HL-60 (cell line): Measurements from ENCODE around the gene FBXO17.

Source experiments
- DNase-seq, 2 experiments: peaks; one replicate each; pipeline ENCODE4 v3.0.0-alpha.2; 2010 to 2020; ENCODE audit warnings: low read depth in 1 of 2, low spot score in 1 of 2
- H3K27ac ChIP-seq: fragments of 250-450 bp; sonication (Bioruptor Pico); replicated peaks from 2 replicates; pipeline ENCODE4 v1.5.1; 2020; ENCODE audit warnings: mild to moderate bottlenecking, moderate library complexity
- H3K27me3 ChIP-seq: fragments of 250-450 bp; sonication (Bioruptor Pico); 2 replicates; pipeline ENCODE4 v1.5.1; 2021; ENCODE audit warnings: mild to moderate bottlenecking, moderate library complexity; ENCODE audit not compliant: insufficient read depth, poor library complexity, severe bottlenecking
- H3K4me3 ChIP-seq: replicated peaks from 2 replicates; pipeline ENCODE4 v1.5.1; 2011; ENCODE audit warnings: mild to moderate bottlenecking, control low read depth, low read length; ENCODE audit not compliant: insufficient read depth
- CTCF ChIP-seq: IDR thresholded peaks from one replicate; pipeline ENCODE4 v1.5.1; 2011; ENCODE audit warnings: low read length, control low read depth, inconsistent platforms; ENCODE audit not compliant: insufficient read depth
- GABPA ChIP-seq: IDR thresholded peaks from 2 replicates; pipeline ENCODE4 v1.6.1; 2012; ENCODE audit warnings: low read depth
- POLR2AphosphoS5 ChIP-seq: IDR thresholded peaks from 2 replicates; pipeline ENCODE4 v1.6.1; 2012; ENCODE audit warnings: low read depth
- REST ChIP-seq: IDR thresholded peaks from 2 replicates; pipeline ENCODE4 v1.6.1; 2012; ENCODE audit warnings: low read depth; ENCODE audit not compliant: insufficient replicate concordance
- SPI1 ChIP-seq: IDR thresholded peaks from 2 replicates; pipeline ENCODE4 v1.6.1; 2012; ENCODE audit warnings: low read depth, mild to moderate bottlenecking, borderline replicate concordance

FBXO17 gene

GRCh38 chr19:38911388-38912001, 64.0 kb downstream of the FBXO17 start:
- H3K4me3 ChIP-seq = no peak overlapping the region
- no peaks in the 10 kb centered on the region for H3K27me3 ChIP-seq
- TF ChIP-seq REST = no peak
- TF ChIP-seq CTCF = no peak
- no peak for TF ChIP-seq POLR2AphosphoS5
- TF ChIP-seq SPI1 = no peak
- no peak for TF ChIP-seq GABPA
- no peak for DNase-seq
- no peak overlapping the region for H3K27ac ChIP-seq

DNA sequence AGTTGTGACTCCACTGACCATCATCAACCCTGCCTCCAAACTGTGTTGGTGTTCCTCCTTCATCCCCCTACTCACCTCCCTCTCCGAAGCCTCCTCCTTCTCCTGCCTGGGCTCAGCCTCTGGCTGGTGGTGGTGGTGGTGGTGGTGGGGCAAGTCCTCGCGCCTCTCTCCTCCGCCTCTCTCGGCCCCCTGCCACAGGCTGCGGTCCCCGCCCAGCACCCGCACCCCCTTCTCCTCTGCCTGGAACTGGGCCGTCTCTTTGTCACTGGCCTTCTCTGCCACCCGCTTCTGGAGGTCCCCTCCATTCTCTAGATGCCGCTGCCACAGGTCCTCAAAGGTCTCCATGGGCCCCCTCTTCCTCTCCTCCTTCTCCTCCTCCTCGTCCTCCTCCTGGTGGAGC, 65.1 kb downstream of the FBXO17 start:
- TF ChIP-seq CTCF = no peak
- TF ChIP-seq GABPA = no peak
- TF ChIP-seq SPI1 = no peak
- no peak for TF ChIP-seq POLR2AphosphoS5
- TF ChIP-seq REST = no peak
- DNase-seq = no peak
- Histone ChIP-seq H3K27ac (no peak overlapping the region), H3K27me3 (no peaks in the 10 kb centered on the region), H3K4me3 (no peak overlapping the region)

- TF ChIP-seq GABPA (no peak), REST (no peak), SPI1 (no peak), POLR2AphosphoS5 (no peak), CTCF (no peak)
- Histone ChIP-seq H3K4me3 (no peak overlapping the region), H3K27me3 (no peaks in the 10 kb centered on the region), H3K27ac (no peak overlapping the region)
- no peak for DNase-seq
Observed at GRCh38 chr19:38908911-38909310, 66.6 kb downstream of the FBXO17 start.
